CD4-positive, alpha-beta memory T cell (primary cell): ENCODE data around the gene PINLYP. TPM values are rescaled to one million over a fixed set of nuclear protein-coding genes. Genes with fewer than 3 reads are reported as not detected.
"Not testable (repeated sequence)": the region's sequence is repeated elsewhere in the genome, so short reads cannot be mapped to it uniquely, and the experiment has no call there.

Experiments
- CTCF ChIA-PET: fragments of 350-600 bp; sonication (Branson Sonifier 250); formaldehyde crosslinking; loops from one replicate; lab custom pipeline; 2021; ENCODE audit warnings: inconsistent platforms; ENCODE audit not compliant: partially characterized antibody; lab: Charles Lee
- POLR2A ChIA-PET: fragments of 350-600 bp; sonication (Branson Sonifier 250); formaldehyde crosslinking; loops from one replicate; lab custom pipeline; 2021; ENCODE audit not compliant: partially characterized antibody; lab: Charles Lee
- DNase-seq, 5 donors: peaks; one replicate each; pipeline versions ENCODE4 v3.0.0 to v3.0.0-alpha.2; 2020 to 2022; ENCODE audit warnings: mixed read lengths in 1 of 5
- H3K27ac ChIP-seq: one replicate; pipeline ENCODE4 v1.7.0; 2013; ENCODE audit warnings: low read depth, low read length
- H3K27me3 ChIP-seq: 2 replicates; pipeline ENCODE4 v1.7.0; 2013; ENCODE audit warnings: mild to moderate bottlenecking, low read length, moderate library complexity; ENCODE audit not compliant: insufficient read depth
- H3K36me3 ChIP-seq: 2 replicates; pipeline ENCODE4 v1.7.0; 2013; ENCODE audit warnings: mild to moderate bottlenecking, low read length, moderate library complexity; ENCODE audit not compliant: insufficient read depth
- H3K4me1 ChIP-seq: 2 replicates; pipeline ENCODE4 v1.7.0; 2013; ENCODE audit warnings: mild to moderate bottlenecking, low read length, moderate library complexity; ENCODE audit not compliant: insufficient read depth
- H3K4me3 ChIP-seq, 2 donors: one replicate each; pipeline ENCODE4 v1.7.0; 2013; ENCODE audit warnings: low read length in 2 of 2, mild to moderate bottlenecking in 1 of 2
- H3K9me3 ChIP-seq, 2 donors: one replicate each; pipeline ENCODE4 v1.7.0; 2013; ENCODE audit warnings: low read length in 2 of 2, control low read depth in 1 of 2; ENCODE audit not compliant: control insufficient read depth in 1 of 2
- H3K27ac Mint-ChIP-seq, 7 donors: one replicate each; pipeline ENCODE4 v1.8.0; 2020 to 2021; ENCODE audit warnings: mixed read lengths in 7 of 7, mild to moderate bottlenecking in 6 of 7, inconsistent platforms in 3 of 7, moderate library complexity in 3 of 7
- H3K27me3 Mint-ChIP-seq, 2 donors: one replicate each; pipeline ENCODE4 v1.8.0; 2020 to 2021; ENCODE audit warnings: mixed read lengths in 2 of 2
- H3K36me3 Mint-ChIP-seq, 2 donors: one replicate each; pipeline ENCODE4 v1.8.0; 2020 to 2021; ENCODE audit warnings: mixed read lengths in 2 of 2, inconsistent platforms in 1 of 2, mild to moderate bottlenecking in 1 of 2
- H3K4me1 Mint-ChIP-seq, 4 donors: one replicate each; pipeline ENCODE4 v1.8.0; 2020 to 2021; ENCODE audit warnings: mixed read lengths in 4 of 4, mild to moderate bottlenecking in 1 of 4
- H3K4me3 Mint-ChIP-seq, 8 donors: one replicate each; pipeline ENCODE4 v1.8.0; 2020 to 2021; ENCODE audit warnings: mixed read lengths in 8 of 8, mild to moderate bottlenecking in 7 of 8, moderate library complexity in 6 of 8, inconsistent platforms in 3 of 8
- H3K9me3 Mint-ChIP-seq, 8 donors: one replicate each; pipeline ENCODE4 v1.8.0; 2020 to 2021; ENCODE audit warnings: mixed read lengths in 8 of 8, mild to moderate bottlenecking in 5 of 8, inconsistent platforms in 3 of 8, moderate library complexity in 1 of 8
- intact Hi-C: fragments of 100-400 bp; cut with micrococcal nuclease; formaldehyde crosslinking; loops from one replicate; pipeline ENCODE4 v1.15.1; 2023
- polyA plus RNA-seq, 2 donors: library from polyadenylated mRNA; unstranded; fragments of 300-500 nt; fragmentation: Illumina TruSeq; gene quantifications; one replicate each; pipeline ENCODE4 v1.2.3, GENCODE V29; 2021
- total RNA-seq, 2 experiments: library from RNA; stranded (reverse); gene quantifications; one replicate each; pipeline ENCODE4 v1.2.3, GENCODE V29; 2021

Gene PINLYP
- total and polyA plus RNA-seq, 4 experiments from 2014 or later: 0.33 to 1.3 (median 0.84) TPM; not detected in 1

- H3K27me3 Mint-ChIP-seq: no peaks in the 10 kb centered on the region
- peaks cover 52 to 62% of the 10 kb centered on the region in 2 donors for H3K36me3 Mint-ChIP-seq
- peaks cover 0 to 12% (median 3%) of the 10 kb centered on the region in 8 donors for H3K9me3 Mint-ChIP-seq
- intact Hi-C loops: no loop called here
- Histone ChIP-seq H3K36me3 (peaks cover 48% of the 10 kb centered on the region), H3K27ac (no peak overlapping the region), H3K4me1 (no peaks in the 10 kb centered on the region), H3K4me3 (no peak overlapping the region), H3K27me3 (no peaks in the 10 kb centered on the region), H3K9me3 (no peaks in the 10 kb centered on the region)
- no peak overlapping the region for H3K4me3 Mint-ChIP-seq
- peaks cover 0 to 3% (median under 1%) of the 10 kb centered on the region in 4 donors for H3K4me1 Mint-ChIP-seq
- peak overlapping the region in 2 of 7 donors; percentile 13 to 46 for H3K27ac Mint-ChIP-seq
- DNase-seq: no peak
- POLR2A ChIA-PET: no interaction called here
- CTCF ChIA-PET: interaction anchor here (1.2 kb wide), 1 partner anchor 54 kb away, joined by 5 read pairs; no protein-coding TSS in a partner anchor
Observed at GRCh38 chr19:43540381-43540780, 35.2 kb upstream of the PINLYP start.

- ChIA-PET CTCF (interaction anchor here (1.1 kb wide), 1 partner anchor 87 kb away, joined by 3 read pairs; no protein-coding TSS in a partner anchor), POLR2A (interaction anchor here (0.6 to 1.3 kb wide), 2 partner anchors 10 to 65 kb away, joined by 4 to 5 read pairs; partner anchors contain the start of gene ZNF575)
- peaks cover 0 to 12% (median 3%) of the 10 kb centered on the region in 8 donors for H3K9me3 Mint-ChIP-seq
- H3K27ac ChIP-seq: no peak overlapping the region
- no peaks in the 10 kb centered on the region for H3K9me3 ChIP-seq
- H3K36me3 Mint-ChIP-seq: peaks cover 52 to 64% of the 10 kb centered on the region in 2 donors
- H3K27ac Mint-ChIP-seq: peak overlapping the region in 3 of 7 donors; percentile 9 to 71 (median 30)
- H3K4me1 ChIP-seq: no peaks in the 10 kb centered on the region
- no peaks in the 10 kb centered on the region for H3K4me1 Mint-ChIP-seq
- DNase-seq: no peak
- intact Hi-C loops: no loop called here
- H3K36me3 ChIP-seq: peaks cover 48% of the 10 kb centered on the region
- H3K4me3 Mint-ChIP-seq: no peak overlapping the region
- H3K27me3 ChIP-seq: no peaks in the 10 kb centered on the region
- no peak overlapping the region for H3K4me3 ChIP-seq
- no peaks in the 10 kb centered on the region for H3K27me3 Mint-ChIP-seq
Observed at GRCh38 chr19:43541920-43542650, 33.5 kb upstream of the PINLYP start.

GRCh38 chr19:43544077-43544476 is 31.5 kb upstream of the PINLYP start:
- Histone ChIP-seq H3K36me3 (peaks cover 42% of the 10 kb centered on the region), H3K27ac (no peak overlapping the region), H3K4me1 (no peaks in the 10 kb centered on the region), H3K9me3 (no peaks in the 10 kb centered on the region), H3K27me3 (no peaks in the 10 kb centered on the region), H3K4me3 (no peak overlapping the region)
- Mint-ChIP-seq H3K4me3 (no peak overlapping the region), H3K4me1 (no peaks in the 10 kb centered on the region), H3K27ac (peak overlapping the region in 1 of 7 donors; percentile 67), H3K36me3 (peaks cover 35 to 54% of the 10 kb centered on the region in 2 donors), H3K9me3 (peaks cover 0 to 3% (median 2%) of the 10 kb centered on the region in 8 donors), H3K27me3 (no peaks in the 10 kb centered on the region)
- intact Hi-C loops: no loop called here
- DNase-seq: no peak
- ChIA-PET CTCF (no interaction called here), POLR2A (interaction anchor here (1.2 to 2.0 kb wide), 2 partner anchors 10 to 11 kb away, joined by 3 to 7 read pairs; partner anchors contain the start of gene ZNF575)

- ChIA-PET CTCF (interaction anchor here (0.8 to 2.0 kb wide), 2 partner anchors 10 to 26 kb away, joined by 4 to 9 read pairs; no protein-coding TSS in a partner anchor), POLR2A (interaction anchor here (2.0 kb wide), 1 partner anchor 13 kb away, joined by 7 read pairs; the partner anchor contains the start of gene ZNF575)
- no peaks in the 10 kb centered on the region for H3K9me3 ChIP-seq
- peaks cover 37% of the 10 kb centered on the region for H3K36me3 ChIP-seq
- H3K27me3 Mint-ChIP-seq: no peaks in the 10 kb centered on the region
- intact Hi-C loops: no loop called here
- H3K9me3 Mint-ChIP-seq: no peaks in the 10 kb centered on the region
- DNase-seq: no peak
- peak overlapping the region in 5 of 7 donors; percentile 30 to 63 (median 42) for H3K27ac Mint-ChIP-seq
- peaks cover 27 to 52% of the 10 kb centered on the region in 2 donors for H3K36me3 Mint-ChIP-seq
- no peaks in the 10 kb centered on the region for H3K27me3 ChIP-seq
- no peak overlapping the region for H3K4me3 Mint-ChIP-seq
- H3K4me3 ChIP-seq: no peak overlapping the region
- no peaks in the 10 kb centered on the region for H3K4me1 ChIP-seq
- H3K27ac ChIP-seq: no peak overlapping the region
- H3K4me1 Mint-ChIP-seq: no peaks in the 10 kb centered on the region
Observed at GRCh38 chr19:43545276-43545675, 30.3 kb upstream of the PINLYP start.

GRCh38 chr19:43545981-43546380 is 29.6 kb upstream of the PINLYP start:
- peaks cover 44% of the 10 kb centered on the region for H3K36me3 ChIP-seq
- H3K27me3 ChIP-seq: no peaks in the 10 kb centered on the region
- no peak overlapping the region for H3K4me3 Mint-ChIP-seq
- H3K27ac ChIP-seq: no peak overlapping the region
- H3K27me3 Mint-ChIP-seq: no peaks in the 10 kb centered on the region
- intact Hi-C loops: no loop called here
- no peak for DNase-seq
- ChIA-PET POLR2A (interaction anchor here (2.0 kb wide), 1 partner anchor 13 kb away, joined by 7 read pairs; the partner anchor contains the start of gene ZNF575), CTCF (interaction anchor here (0.8 to 2.0 kb wide), 2 partner anchors 9 to 26 kb away, joined by 4 to 9 read pairs; no protein-coding TSS in a partner anchor)
- H3K4me3 ChIP-seq: no peak overlapping the region
- peaks cover 28 to 53% of the 10 kb centered on the region in 2 donors for H3K36me3 Mint-ChIP-seq
- H3K9me3 Mint-ChIP-seq: no peaks in the 10 kb centered on the region
- no peaks in the 10 kb centered on the region for H3K4me1 ChIP-seq
- no peak overlapping the region for H3K27ac Mint-ChIP-seq
- H3K9me3 ChIP-seq: no peaks in the 10 kb centered on the region
- no peaks in the 10 kb centered on the region for H3K4me1 Mint-ChIP-seq

- no peaks in the 10 kb centered on the region for H3K27me3 ChIP-seq
- intact Hi-C loops: no loop called here
- H3K4me1 Mint-ChIP-seq: peaks cover 0 to under 1% (median 0%) of the 10 kb centered on the region in 4 donors
- POLR2A ChIA-PET: no interaction called here
- H3K36me3 ChIP-seq: peaks cover 48% of the 10 kb centered on the region
- CTCF ChIA-PET: interaction anchor here (2.0 kb wide), 1 partner anchor 8 kb away, joined by 9 read pairs; no protein-coding TSS in a partner anchor
- H3K27me3 Mint-ChIP-seq: no peaks in the 10 kb centered on the region
- no peak overlapping the region for H3K4me3 Mint-ChIP-seq
- no peaks in the 10 kb centered on the region for H3K4me1 ChIP-seq
- peak overlapping the region in 1 of 7 donors; percentile 48 for H3K27ac Mint-ChIP-seq
- no peaks in the 10 kb centered on the region for H3K9me3 Mint-ChIP-seq
- no peak overlapping the region for H3K4me3 ChIP-seq
- H3K36me3 Mint-ChIP-seq: peaks cover 31 to 55% of the 10 kb centered on the region in 2 donors
- DNase-seq: no peak
- H3K27ac ChIP-seq: no peak overlapping the region
- no peaks in the 10 kb centered on the region for H3K9me3 ChIP-seq
Observed at GRCh38 chr19:43546581-43546980, 29.0 kb upstream of the PINLYP start.

GRCh38 chr19:43547926-43548325 is 27.7 kb upstream of the PINLYP start:
- POLR2A ChIA-PET, H3K9me3 Mint-ChIP-seq, H3K27me3 Mint-ChIP-seq, H3K4me3 ChIP-seq, H3K4me1 ChIP-seq, H3K4me1 Mint-ChIP-seq, H3K27ac ChIP-seq, H3K4me3 Mint-ChIP-seq, H3K27me3 ChIP-seq, H3K27ac Mint-ChIP-seq, DNase-seq, intact Hi-C loops, H3K9me3 ChIP-seq: not testable (repeated sequence)
- peaks cover 28 to 53% of the 10 kb centered on the region in 2 donors for H3K36me3 Mint-ChIP-seq
- peaks cover 50% of the 10 kb centered on the region for H3K36me3 ChIP-seq
- CTCF ChIA-PET: interaction anchor here (11.2 kb wide), 1 partner anchor 47 kb away, joined by 245 read pairs; the partner anchor contains the start of genes IRGQ and ZNF576
